ENCODE measurements around the gene PDZD4.

GRCh38 chrX:153829549-153829798 lies 870 bp downstream of the PDZD4 start:
- no peak for TF ChIP-seq MAX (IDR thresholded peaks at IDR 0.05)
- TF ChIP-seq CTCF (IDR thresholded peaks at IDR 0.05; ENCODE audit: low read depth, low read length, missing input control) = no peak
- TF ChIP-seq REST (IDR thresholded peaks at IDR 0.05) = no peak
- TF ChIP-seq YY1 (IDR thresholded peaks at IDR 0.05) = no peak
- no peak for TF ChIP-seq TAF1 (conservative IDR thresholded peaks at IDR 0.05)
- TF ChIP-seq SP1 (IDR thresholded peaks at IDR 0.05) = no peak
- no peak for TF ChIP-seq GABPA (IDR thresholded peaks at IDR 0.05 in 1 of 2, conservative IDR thresholded peaks at IDR 0.05 in 1 of 2)
- TF ChIP-seq FOXA1 (IDR thresholded peaks at IDR 0.05) = no peak
- no peak for TF ChIP-seq FOXA2 (IDR thresholded peaks at IDR 0.05)
- no peak for TF ChIP-seq JUND (IDR thresholded peaks at IDR 0.05)

Measured in liver (tissue), 3 donors.